Coronary artery (tissue), 2 donors: ENCODE measurements around the gene CFAP92.
"Not testable (repeated sequence)": the region's sequence is repeated elsewhere in the genome, so short reads cannot be mapped to it uniquely, and the experiment has no call there.

Experiments used
- DNase-seq: peaks from one replicate; pipeline ENCODE4 v3.0.0-alpha.2; 2017; ENCODE audit warnings: low spot score
- H3K27ac ChIP-seq, 2 donors: fragments of 200-600 bp; sonication (generic); one replicate each; pipeline ENCODE4 v1.5.1; 2016 to 2019
- H3K4me3 ChIP-seq: fragments of 200-600 bp; sonication (generic); 2 replicates; pipeline ENCODE4 v1.5.1; 2016; ENCODE audit warnings: mild to moderate bottlenecking, moderate library complexity
- TF ChIP-seq, protein P1 (sequence below): fragments of 200-600 bp; sonication (generic); IDR thresholded peaks from one replicate; pipeline ENCODE4 v1.5.1; 2019; ENCODE audit warnings: antibody characterized with exemption

Gene CFAP92

DNA sequence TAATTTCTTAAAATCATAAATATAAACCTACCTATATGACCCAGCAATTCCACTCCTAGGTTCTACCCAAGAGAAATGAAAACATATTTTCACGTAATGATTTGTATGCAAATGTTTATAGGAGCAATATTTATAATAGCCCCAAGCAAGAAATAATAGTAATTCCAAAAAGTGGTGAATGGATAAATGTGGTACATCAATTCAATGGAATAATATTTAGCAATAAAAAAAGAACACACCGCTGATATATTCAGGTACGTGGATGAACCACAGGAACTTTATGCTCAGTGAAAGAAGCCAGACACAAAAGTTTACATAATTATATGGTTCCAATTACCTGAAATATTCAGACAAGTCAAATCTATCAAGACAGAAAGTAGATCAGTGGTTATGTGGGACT is 64.5 kb downstream of the CFAP92 start:
- TF ChIP-seq, protein P1, sequence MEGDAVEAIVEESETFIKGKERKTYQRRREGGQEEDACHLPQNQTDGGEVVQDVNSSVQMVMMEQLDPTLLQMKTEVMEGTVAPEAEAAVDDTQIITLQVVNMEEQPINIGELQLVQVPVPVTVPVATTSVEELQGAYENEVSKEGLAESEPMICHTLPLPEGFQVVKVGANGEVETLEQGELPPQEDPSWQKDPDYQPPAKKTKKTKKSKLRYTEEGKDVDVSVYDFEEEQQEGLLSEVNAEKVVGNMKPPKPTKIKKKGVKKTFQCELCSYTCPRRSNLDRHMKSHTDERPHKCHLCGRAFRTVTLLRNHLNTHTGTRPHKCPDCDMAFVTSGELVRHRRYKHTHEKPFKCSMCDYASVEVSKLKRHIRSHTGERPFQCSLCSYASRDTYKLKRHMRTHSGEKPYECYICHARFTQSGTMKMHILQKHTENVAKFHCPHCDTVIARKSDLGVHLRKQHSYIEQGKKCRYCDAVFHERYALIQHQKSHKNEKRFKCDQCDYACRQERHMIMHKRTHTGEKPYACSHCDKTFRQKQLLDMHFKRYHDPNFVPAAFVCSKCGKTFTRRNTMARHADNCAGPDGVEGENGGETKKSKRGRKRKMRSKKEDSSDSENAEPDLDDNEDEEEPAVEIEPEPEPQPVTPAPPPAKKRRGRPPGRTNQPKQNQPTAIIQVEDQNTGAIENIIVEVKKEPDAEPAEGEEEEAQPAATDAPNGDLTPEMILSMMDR: no peak
- DNase-seq: no peak
- H3K4me3 ChIP-seq: no peak overlapping the region
- H3K27ac ChIP-seq: no peak overlapping the region

DNA sequence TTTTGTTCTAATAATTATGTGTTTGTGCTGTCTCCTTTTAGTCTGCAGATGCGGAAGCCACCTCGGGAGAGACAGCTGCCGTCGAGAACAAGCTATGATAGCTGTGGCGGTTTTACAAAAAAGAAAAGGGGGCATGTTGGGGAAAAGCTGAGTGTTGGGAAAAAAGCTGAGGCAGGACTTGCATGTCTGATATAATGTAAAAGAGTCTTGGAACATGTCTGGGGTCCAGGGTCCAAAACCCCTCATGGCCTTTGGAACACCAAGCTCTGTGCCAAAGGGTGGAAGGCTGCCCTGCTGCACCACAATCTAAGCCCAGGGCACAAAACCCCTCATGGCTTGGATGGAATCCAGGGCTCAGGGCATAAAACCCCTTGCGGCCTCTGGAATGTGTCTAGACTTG is 69.9 kb downstream of the CFAP92 start:
- not testable (repeated sequence) for H3K27ac ChIP-seq, H3K4me3 ChIP-seq, DNase-seq

DNA sequence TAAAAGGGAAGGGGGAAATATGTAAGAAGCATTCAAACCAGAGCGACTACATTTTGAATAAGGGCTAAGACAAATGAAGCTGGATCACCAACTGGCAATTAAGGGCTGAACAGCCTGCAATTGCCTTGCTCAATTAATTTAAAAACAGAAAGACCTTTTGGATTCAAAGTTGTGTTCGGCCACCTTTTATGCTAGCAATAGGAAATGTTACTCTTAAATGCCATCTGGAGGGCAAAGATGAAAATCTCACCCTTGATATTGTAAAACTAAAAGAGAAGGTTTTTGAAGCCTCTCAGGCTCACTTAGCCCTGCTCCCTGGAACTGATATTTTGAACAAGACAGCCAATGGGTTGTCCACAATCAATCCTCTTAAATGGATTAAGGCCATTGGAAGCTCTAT is 70.3 kb downstream of the CFAP92 start:
- Histone ChIP-seq H3K27ac (no peak overlapping the region), H3K4me3 (no peak overlapping the region)
- no peak for DNase-seq
- TF ChIP-seq, protein P1: no peak

DNA sequence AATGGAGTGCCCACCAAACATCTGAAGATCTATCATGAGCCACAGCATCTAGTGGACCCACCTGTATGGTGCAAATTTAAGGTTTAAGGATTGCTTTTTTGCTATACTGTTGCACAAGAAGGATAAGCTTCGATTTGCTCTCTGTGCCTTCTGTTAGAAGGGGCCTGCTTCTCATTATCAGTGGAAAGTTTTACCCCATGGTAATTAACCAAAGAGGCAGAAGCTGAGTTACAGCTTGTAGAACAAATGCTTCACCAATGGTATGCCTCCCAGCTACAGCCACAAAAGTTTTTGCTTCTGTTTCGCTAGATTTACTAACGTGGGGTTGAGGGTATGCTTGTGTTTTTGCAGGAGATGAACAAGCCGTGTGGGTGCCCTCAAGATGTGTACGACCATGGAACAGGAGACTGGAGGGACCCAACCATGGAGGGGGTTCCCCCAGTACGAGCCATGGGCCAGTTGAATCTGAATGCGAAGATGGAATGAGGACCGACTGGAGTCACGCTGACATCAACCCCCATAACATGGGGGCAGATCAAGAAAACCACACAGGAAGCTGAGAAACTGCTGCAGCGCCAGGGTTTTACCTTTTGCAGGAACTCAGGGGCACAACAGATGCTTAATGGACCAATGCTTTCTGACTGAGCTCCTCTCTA is 70.9 kb downstream of the CFAP92 start:
- Histone ChIP-seq H3K4me3 (no peak overlapping the region), H3K27ac (no peak overlapping the region)
- TF ChIP-seq, protein P1: no peak
- no peak for DNase-seq

DNA sequence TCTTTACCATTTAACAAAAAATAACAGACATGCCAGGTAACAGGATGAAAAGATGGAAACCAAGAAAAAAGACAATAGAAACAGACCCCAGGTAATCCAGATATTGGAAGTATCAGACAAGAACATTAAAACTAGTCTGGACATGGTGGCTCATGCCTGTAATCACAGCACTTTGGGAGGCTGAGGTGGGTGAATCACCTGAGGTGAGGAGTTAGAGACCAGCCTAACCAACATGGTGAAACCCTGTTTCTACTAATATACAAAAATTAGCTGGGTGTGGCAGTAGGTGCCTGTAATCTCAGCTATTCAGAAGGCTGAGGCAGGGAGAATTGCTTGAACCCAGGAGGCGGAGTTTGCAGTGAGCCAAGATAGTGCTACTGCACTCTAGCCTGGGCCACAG is 73.9 kb downstream of the CFAP92 start:
- H3K4me3 ChIP-seq: no peak overlapping the region
- TF ChIP-seq, protein P1: no peak
- H3K27ac ChIP-seq: no peak overlapping the region
- DNase-seq: no peak

DNA sequence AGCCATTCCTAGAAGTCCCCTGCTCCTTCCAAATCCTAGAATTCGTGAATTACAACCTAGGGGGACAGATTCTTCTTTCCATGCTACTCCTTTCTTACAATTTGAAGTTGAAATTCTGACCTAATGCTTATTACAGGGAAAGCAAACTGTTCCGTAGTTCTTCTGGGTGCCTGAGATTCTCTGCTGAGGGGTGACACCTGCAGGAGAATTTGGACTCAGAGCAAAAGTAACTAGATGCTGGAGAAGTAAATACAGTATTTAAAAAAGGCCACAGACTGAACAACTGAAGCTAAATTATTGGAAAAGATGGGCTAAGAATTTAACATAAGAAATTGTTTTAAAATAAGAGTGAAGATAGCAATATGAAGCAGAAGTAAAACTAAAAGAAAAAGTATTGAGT is 76.6 kb downstream of the CFAP92 start:
- TF ChIP-seq, protein P1: no peak
- no peak overlapping the region for H3K27ac ChIP-seq
- no peak overlapping the region for H3K4me3 ChIP-seq
- no peak for DNase-seq

DNA sequence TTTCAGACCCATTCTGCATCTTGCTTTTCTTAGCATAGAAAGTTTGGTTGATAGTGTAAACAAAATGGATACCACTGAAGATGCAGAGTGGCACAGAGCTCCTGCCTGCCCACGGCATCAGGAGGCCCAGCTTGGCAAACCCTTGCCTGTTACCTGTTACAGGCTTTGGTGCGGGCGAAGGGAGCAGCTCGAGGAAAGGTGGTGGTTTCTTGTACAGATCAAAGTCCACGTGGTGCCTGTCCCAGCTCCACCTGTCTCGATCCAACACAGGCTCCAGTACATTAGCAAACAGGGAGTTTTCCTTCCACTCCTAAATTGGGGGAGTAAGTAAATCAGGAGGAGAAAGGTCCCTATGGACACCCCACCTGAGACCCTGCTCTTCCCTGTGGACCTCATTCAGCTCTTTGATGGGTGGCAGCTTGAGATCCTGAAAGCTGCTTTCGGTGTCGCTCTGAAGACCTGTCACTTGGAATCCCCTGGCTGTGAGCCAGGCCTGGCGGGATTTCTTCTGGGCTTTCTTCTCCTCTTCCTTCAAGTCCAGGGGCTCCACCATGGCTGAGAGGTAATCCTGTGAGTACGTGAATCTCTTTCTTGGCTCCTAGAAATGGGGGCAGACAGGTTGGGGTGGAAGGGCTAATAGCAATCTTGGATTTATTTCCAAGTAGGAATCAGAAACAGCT is 78.8 kb downstream of the CFAP92 start:
- Histone ChIP-seq H3K27ac (no peak overlapping the region), H3K4me3 (no peak overlapping the region)
- TF ChIP-seq, protein P1: no peak
- no peak for DNase-seq
